GM19035 (cell line): Measurements from ENCODE around the gene CACHD1.

Experiments used
- ATAC-seq: cut with Tn5 transposase; IDR thresholded peaks from one replicate; pipeline ENCODE4 v1.9.1; 2021; ENCODE audit not compliant: unreplicated experiment

Gene CACHD1

DNA sequence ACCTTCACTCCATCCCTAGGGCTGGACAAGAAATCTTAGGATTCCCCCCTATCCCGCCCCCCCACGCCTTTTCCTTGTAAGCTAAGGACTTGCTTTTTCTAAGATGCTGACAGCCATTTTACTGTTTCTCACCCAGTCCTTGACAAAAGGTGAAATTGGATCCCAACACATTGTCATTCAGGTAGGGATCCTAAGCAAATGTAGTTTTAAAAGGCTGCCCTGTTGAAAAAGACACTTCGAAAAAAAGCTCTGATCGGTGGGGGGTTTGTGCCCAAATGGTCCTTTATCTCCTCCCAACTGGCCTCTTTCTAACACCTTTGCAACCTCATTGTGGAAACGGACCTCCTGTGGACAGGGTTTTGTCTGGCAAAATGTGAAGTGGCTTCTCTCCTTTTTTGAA lies 2.9 kb downstream of the CACHD1 start:
- ATAC-seq: no peak

DNA sequence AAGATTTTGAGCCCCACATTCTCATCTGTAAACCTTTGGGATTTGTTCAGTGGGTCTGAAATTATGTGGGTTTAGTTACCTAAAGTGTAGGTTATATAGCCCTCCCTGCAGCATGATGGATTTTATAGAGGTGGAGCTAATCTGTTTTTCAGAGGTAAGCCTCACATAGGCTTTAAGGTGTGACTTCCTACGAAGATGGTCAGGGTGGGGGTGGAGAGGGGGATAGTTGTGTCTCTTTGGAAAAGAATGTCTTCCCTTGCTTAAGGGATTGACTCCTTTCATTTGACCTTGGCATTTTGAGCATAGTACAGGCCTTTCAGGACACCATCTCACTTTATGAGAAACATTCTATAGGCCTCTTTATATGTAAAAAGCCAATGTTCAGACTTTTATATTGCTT lies 3.4 kb downstream of the CACHD1 start:
- no peak for ATAC-seq

DNA sequence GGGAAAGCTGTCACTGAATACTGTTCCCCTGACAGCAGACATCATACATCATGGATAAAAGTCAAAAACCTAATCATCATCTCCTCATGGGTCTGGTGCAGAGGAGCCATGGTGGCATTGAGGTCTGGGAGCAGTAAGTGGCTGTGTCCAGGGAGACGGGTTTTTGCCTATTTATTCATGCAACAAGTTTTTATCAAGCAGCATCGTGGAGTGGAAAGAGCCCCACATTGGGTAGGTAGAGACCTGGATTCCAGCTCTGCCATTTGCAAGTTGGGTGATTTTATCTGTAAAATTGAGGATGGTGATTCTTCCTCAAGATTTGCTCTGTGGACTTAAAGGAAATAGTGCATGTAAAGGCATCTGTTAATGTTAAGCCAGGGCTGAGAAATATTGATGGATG lies 4.2 kb downstream of the CACHD1 start:
- no peak for ATAC-seq

DNA sequence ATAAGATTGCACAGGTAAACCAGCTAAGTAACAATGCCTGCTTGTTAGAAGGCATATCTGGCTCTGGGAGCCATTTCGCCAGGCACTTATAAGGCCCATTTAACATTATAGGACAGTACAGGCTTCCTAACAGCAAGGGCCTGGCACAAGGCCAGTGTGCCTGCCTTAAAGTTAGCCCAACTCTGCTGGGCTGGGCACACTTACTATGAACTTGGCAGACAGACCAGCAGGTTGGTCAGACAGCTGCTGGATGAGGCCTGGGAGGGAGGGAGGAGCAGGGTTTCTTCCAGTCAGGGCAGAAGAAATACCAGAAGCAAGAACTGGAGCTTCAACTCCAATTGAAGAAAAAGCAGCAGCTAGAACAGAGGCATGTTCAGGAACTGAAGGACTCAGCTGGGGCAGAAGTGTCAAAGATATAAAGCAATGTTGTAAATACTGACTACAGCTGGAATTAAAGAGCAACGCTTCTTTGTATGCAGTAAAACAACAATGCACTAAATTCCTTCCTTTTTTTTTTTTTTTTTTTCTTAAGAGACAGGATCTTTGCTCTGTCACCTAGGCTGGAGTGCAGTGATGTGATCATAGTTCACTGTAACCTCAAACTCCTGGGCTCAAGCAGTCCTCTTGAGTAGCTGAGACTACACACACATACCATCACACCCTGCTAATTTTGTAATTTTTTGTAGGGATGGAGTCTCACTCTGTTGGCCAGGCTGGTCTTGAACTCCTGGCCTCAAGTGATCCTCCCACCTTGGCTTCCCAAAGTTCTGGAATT lies 4.9 kb downstream of the CACHD1 start:
- no peak for ATAC-seq

DNA sequence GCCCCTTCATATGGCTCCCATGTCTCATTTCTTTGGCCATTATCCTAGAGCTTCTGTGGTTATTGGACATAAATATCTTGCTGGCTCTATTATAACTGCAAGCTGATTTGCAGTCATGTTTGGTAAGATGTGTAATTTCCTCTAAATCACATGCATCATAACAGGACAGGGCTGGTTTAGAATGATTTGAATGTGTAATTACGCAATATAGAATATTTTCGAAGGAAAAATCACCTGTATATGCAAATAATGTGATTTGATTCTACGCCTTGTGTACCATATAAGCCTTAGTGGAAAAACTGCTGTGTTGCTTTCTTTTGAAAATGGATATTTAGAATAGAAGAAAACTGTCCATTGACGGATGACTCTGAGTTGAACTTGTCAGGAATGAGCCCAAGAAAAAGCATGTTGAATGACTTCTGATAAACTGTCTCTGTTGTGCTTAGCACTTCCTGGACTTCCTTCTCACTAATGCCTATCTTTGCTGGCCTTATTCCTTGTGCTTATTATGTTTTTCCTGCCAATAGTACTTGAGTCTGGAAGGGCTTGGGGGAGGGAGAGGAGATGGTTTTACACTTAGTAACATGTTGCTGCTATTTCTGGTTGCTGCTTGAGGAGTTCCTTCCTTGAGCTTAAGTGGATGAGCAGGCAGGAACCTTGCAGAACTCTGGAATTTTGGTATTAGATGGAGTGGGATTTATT lies 6.5 kb downstream of the CACHD1 start:
- no peak for ATAC-seq

DNA sequence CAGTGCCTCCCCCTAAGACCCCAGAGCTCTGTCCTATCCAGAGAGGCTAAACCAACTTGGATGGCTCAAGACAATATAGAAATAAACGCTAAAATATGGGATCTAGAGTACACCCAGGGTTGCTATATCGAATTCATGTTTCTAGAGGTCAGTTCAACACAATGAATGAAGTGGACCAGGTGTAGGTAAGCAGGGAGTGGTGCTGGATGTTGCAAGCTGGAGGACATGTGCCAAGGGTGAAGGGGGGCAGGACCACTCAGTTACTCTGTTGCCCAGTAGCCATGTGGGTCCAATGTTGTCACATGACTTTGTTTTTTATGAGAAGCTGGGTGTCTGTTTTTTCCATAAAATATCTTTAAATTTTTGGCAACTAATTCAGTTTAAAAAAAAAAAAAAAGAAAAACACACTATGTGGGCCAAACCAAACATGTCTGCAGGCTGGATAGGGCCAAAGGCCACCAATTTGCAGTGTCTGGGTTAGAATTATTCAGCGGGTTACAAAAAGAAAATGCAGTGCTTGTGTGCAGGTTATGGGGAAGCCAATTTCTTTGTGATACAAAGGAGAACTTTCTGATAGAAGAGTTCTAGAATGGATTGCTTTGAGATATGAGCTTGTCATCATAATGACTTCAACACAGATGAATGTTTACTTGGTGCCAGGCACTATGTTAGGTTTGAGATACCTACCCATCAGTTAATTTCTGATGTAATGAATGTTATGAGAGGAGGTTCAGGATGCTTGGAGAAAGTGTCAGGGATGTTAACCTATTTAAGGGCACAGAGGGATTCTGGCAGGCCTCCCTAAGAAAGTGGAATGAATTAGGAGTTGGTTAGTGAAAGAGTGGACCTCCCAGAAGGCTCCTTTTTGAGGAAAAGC lies 8.9 kb downstream of the CACHD1 start:
- ATAC-seq: no peak

DNA sequence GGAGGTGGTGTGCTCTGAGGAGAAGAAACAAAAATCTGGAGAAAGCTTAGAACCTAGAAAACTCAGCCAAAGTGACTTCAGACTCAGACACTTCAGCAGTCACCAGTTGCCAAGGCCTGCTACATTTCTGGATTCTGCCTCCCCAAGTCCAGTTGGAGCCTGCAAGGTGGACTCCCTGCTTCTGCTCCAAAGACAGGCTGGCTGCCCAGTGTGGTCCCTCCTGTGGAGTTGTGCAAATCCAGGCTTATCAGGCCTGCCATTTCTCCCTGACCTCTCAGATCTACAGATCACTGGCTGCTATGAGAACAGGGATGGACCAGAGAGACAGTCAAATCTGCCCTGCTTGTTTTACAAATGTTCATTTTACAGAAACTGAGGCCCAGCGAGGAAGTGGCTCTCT lies 9.9 kb downstream of the CACHD1 start:
- no peak for ATAC-seq

DNA sequence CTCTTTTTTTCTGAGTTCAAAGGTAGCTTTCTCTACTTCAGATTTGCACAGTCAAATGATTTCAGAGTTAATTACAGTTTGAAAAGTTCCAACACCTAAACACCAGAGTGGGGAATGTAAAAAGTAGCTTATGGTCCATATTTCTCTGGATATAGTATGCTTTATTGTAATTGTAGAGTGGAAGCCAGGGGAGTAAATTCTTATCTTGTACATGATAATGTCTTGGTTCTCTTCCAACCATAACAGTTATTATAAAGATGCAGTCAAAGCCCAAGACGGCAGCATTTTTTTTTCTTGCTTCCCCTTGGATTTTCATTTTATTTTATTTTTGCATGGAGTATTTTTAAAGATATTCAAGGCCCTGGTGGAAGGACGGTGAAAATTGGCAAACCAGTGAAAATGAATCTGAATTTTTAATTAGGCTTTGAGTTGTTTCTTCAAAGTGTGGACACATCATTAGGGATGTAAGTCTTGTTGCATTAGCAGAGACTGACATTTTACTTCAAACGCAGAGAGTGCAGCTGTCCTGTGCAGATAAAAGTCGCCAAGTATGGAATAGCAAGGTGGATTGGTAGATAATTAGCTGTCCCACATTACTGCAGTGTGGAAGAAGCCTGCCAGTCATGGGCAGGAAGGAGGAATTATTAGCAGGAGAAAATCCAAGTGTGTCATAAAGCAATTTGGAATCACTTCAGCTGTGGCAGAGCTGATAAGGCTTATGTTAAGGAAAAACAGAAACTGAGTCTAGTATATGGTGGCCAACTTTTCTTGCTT lies 11.3 kb downstream of the CACHD1 start:
- ATAC-seq: no peak

DNA sequence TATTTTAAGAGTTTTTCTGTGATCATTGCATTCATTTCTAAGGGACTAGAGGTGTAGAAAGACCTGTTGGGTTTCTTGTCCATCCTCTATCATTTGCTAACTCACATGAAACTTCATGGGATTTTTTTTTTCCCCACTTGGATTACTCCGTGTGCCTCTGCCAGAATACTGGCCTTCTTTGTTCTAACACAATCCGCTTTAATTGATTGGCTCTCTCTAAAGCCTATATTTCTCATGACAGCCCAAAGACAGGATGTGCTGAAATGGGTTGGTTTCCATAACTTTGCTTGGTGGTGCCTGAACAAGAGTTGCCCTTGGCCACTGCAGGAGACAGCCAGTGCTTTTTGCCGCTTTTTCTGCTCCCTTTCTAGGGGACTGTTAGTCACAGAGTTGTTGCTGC lies 12.2 kb downstream of the CACHD1 start:
- no peak for ATAC-seq

DNA sequence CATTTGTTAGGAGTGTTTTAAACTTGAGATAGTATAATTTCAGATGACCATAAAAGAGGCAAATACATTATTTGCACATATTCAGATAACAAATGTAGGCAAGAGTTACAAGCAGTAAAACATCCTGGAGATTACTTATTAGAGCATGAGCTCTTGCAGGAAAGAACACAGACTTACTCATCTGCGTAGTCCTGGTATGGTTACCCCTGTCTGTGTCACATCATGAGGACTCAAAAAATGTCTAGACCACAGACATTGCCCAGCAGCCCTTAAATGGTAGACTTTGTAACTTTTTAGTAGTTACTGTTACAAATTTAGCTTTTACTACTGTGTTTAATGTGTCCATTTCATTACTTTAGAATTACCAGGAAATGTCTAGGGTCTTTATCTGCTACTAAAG lies 12.8 kb downstream of the CACHD1 start:
- ATAC-seq: no peak

DNA sequence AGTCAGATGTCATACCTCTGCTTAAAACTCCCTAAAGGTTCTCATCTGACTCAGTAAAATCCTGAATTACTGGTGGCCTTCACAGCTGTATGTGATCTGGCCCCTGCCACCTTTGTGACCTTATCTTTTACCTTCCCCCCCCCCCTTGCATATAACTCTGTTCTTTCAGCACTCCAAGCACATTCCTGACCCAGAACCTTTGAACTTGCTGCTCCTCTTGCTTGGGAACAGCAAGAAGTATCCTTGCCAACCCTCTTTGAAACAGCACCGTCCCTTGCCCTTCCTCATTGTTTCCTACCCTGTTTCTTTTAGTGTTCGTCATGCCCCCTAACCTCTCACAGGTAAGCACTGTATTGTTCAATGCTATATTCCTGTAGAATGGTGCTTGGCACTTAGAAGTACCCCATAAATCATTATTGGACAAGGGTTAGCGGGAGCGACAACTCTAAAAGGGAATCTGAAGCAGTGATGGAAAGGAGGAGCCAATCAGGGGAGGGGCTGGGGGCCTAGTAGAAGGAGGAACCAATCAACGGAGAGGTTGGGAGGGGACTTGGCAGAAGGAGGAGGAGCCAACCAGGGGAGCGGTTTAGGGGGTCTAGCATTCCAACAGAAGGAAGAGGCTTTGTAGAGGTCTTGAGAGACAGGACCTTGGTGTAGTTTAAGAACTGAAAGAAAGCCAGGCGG lies 13.9 kb downstream of the CACHD1 start:
- ATAC-seq: no peak

DNA sequence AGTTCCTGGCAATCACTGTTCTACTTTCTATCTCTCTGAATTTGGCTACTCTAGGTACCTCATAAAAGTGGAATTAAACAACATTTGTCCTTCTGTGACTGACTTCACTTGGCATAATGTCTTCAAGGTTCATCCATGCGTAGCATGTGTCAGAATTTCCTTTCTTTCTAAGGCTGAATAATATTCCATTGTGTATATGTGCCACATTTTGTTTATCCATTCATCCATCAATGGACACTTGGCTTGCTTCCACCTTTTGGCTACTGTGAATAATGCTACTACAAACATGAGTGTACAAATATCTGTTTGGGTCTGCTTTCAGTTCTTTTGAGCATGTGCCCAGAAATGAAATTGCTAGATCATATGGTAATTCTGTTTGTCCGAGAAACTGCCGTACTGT lies 14.7 kb downstream of the CACHD1 start:
- ATAC-seq: no peak

DNA sequence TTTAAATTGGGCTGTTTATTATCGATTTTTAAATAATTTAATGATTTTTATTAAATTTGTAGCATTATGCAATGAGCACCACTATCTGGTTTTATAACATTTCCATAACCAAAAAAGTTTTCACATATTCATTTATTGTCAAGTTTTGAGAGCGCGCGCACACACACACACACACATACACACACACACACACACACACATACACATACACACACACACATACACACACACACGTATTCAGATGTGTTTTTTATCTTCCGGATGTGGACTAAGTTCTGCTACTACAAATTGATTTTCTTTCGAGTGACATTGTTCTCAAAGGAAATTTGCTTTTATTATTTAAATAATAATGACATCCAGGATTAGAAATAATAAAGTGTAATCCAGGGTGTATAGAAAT lies 16.3 kb downstream of the CACHD1 start:
- ATAC-seq: no peak

DNA sequence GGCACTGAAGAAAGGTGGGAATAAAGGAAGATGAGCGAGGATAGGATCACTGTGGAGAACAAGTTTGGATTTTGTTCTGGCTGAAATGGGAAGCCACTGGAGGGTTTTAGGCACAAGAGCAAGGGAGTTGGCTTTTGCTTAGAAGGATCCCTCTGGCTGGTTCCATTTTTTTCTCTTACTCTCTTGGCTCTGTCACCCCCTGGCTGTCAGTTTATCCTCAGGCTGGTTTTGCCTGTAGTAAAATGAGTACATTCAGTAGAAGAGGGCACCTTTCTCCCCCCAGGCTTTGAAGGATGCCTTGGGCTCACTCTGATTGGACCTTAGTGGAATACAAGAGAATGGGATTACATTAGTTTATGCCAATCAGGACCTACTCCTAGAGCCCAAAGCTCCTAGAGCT lies 17.1 kb downstream of the CACHD1 start:
- ATAC-seq: no peak

DNA sequence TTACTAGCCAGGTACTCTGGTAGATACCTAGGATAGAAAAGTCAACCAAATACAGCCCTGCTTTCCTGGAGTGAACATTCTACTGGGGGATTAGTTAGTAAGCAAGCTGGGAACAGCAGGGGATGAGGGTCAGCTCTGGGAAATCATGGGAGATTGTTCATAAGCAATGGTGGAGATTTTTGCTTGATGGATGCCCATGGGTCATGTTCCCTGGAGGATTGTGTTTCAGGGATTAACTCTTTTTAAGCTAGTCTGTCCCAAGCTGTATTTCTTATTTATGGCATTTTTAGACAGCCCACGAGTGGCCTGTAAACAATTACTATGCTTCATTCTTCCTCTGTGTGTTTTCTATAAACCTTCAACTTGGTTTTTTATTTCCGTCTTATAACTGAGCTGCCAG lies 18.9 kb downstream of the CACHD1 start:
- ATAC-seq: no peak

DNA sequence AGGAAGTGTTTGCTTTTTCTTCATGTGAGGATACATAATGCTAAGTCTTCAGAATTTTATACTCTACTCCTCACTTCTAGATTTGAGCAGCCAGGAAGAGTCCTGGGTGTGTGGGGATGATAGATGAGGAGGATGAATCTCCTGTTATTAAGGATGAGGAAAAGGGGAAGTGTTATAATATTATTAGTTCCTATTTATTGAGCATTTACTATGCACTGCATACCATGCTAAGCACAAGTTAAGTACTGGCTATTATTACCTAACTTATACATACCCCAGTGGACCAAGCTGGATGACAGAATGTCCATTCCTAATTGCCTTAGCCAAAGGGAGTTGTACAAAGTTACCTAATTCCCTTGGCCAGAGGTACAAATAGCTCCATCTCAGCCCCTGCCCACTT lies 19.8 kb downstream of the CACHD1 start:
- ATAC-seq: no peak

DNA sequence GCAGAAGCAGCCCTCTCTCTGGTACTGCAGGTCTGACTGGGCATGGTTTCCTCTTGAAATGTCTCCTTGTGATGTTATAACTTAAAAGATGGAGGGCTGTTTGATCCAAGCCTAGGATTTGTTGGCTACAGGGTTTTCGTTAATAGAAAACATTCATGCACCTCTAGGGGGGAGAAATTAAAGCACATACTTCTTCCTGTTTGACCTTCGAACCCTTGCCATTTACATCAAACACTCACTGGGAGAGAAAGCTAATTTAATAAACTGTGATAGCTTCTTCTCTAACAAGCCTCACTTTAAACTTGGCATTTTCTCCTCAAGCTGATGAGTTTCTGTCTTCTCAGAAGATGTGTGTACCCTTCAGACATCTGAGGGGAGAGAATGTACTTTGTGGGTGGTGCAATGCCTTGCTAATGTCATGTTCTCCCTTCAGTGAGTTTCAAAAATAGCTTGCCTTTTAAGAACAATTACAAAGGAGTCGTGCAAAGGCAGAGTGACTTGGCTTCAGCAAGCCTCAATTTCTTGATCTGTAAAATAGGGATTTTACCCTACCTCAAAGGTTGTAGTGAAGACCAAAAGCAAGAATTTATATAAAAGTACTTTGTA lies 20.4 kb downstream of the CACHD1 start:
- no peak for ATAC-seq

DNA sequence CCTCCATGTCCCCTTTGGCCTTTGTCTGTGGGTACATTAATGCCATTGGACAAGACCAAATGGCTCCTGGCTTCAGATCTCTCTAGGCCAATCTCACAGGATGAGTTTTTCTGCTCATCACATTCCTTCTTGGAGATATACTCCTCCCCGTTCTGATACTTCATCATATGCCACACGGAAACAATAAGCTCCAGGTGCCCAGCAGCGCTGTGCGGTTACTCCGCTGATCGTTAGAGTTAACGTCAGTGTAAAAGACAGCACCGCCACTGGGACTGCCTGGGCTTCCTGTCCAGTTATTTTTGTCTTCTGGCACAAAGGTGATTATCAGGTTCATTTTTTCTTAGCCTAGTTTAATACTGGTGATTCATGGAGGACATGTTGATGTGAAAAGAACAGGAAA lies 22.5 kb downstream of the CACHD1 start:
- ATAC-seq: no peak

DNA sequence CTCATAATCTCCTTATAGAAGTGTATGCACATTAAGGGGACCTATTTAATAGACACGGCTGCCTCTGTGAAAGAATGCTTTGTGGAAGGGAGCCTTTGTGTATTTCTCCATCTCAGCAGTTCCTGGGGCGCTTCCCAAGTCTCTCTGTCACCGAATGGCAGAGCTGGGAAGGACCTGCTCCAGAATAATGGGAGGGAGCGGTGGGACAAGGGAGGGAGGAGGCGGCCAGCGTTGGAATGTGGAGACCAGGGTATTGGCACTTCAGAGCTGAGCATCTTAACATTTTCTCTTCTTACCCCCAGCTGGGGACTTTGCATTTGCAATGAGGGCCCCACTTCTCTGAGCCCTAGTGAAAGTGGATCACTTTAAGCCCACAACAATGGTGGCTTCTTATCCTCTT lies 23.9 kb downstream of the CACHD1 start:
- ATAC-seq: no peak

DNA sequence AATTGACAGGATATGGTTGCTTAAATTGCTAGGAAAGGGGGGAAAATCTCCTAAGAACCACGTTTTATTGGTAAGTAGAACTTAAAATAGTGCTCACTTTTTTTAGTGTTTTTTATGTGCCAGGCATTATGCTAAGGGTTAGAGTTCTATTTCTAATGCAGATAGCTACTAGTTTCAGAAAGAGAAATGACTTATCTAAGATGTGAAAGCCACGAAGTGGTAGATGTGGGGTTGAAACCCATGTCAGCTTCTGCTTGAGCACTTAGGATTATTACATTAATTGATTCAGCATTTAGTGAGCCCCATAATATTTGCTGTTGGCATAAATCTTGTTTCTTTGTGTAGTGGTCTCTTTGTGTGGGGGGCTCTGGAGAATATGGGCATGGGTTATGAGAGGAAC lies 24.7 kb downstream of the CACHD1 start:
- no peak for ATAC-seq
